H9 (cell line): ENCODE measurements around the gene SAP30L. TPM values are rescaled to one million over a fixed set of nuclear protein-coding genes. Genes with fewer than 3 reads are reported as not detected.

ENCODE experiments used
- DNase-seq: peaks from one replicate; pipeline ENCODE4 v3.0.0-alpha.2; 2017
- H2AFZ ChIP-seq: one replicate; pipeline ENCODE4 v1.6.1; 2013; ENCODE audit warnings: mild to moderate bottlenecking, low read length, control low read depth, moderate library complexity
- H2AK5ac ChIP-seq: 2 replicates; pipeline ENCODE4 v1.6.1; 2013; ENCODE audit warnings: low read length, control low read depth, mixed read lengths; ENCODE audit not compliant: insufficient read length
- H2BK120ac ChIP-seq: one replicate; pipeline ENCODE4 v1.6.1; 2013; ENCODE audit warnings: low read depth, mild to moderate bottlenecking, low read length, control low read depth, inconsistent platforms; ENCODE audit not compliant: poor library complexity, severe bottlenecking
- H2BK12ac ChIP-seq: 2 replicates; pipeline ENCODE4 v1.6.1; 2013; ENCODE audit warnings: low read length, control low read depth, mixed read lengths, low read depth; ENCODE audit not compliant: insufficient read length
- H2BK15ac ChIP-seq: 2 replicates; pipeline ENCODE4 v1.6.1; 2013; ENCODE audit warnings: low read depth, low read length, control low read depth
- H2BK20ac ChIP-seq: one replicate; pipeline ENCODE4 v1.6.1; 2013; ENCODE audit warnings: low read depth, mild to moderate bottlenecking, low read length, control low read depth, inconsistent platforms; ENCODE audit not compliant: poor library complexity, severe bottlenecking
- H2BK5ac ChIP-seq: 2 replicates; pipeline ENCODE4 v1.6.1; 2013; ENCODE audit warnings: low read length, control low read depth, mixed read lengths; ENCODE audit not compliant: insufficient read length
- H3K14ac ChIP-seq: 2 replicates; pipeline ENCODE4 v1.6.1; 2013; ENCODE audit warnings: low read length, control low read depth; ENCODE audit not compliant: insufficient read depth
- H3K18ac ChIP-seq: 2 replicates; pipeline ENCODE4 v1.6.1; 2013; ENCODE audit warnings: low read depth, mild to moderate bottlenecking, mixed read lengths, low read length, control low read depth; ENCODE audit not compliant: insufficient read length
- H3K23ac ChIP-seq: 2 replicates; pipeline ENCODE4 v1.6.1; 2013; ENCODE audit warnings: low read length, control low read depth, mixed read lengths, low read depth; ENCODE audit not compliant: insufficient read length
- H3K23me2 ChIP-seq: 2 replicates; pipeline ENCODE4 v1.6.1; 2013; ENCODE audit warnings: low read depth, mild to moderate bottlenecking, mixed read lengths, low read length, control low read depth; ENCODE audit not compliant: insufficient read length, poor library complexity, severe bottlenecking
- H3K27ac ChIP-seq: 2 replicates; pipeline ENCODE4 v1.5.1; 2013; ENCODE audit warnings: low read length, control low read depth, mixed read lengths, low read depth; ENCODE audit not compliant: insufficient read length
- H3K27me3 ChIP-seq: 2 replicates; pipeline ENCODE4 v1.6.1; 2013; ENCODE audit warnings: low read length, control low read depth, inconsistent platforms; ENCODE audit not compliant: insufficient read depth
- H3K4ac ChIP-seq: 2 replicates; pipeline ENCODE4 v1.6.1; 2013; ENCODE audit warnings: low read depth, mild to moderate bottlenecking, control low read depth, inconsistent platforms, low read length, moderate library complexity
- H3K4me1 ChIP-seq: 2 replicates; pipeline ENCODE4 v1.6.1; 2013; ENCODE audit warnings: low read length, control low read depth, inconsistent platforms; ENCODE audit not compliant: insufficient read depth
- H3K4me2 ChIP-seq: 2 replicates; pipeline ENCODE4 v1.6.1; 2013; ENCODE audit warnings: low read length, control low read depth, mixed read lengths; ENCODE audit not compliant: insufficient read length, insufficient read depth
- H3K56ac ChIP-seq: 2 replicates; pipeline ENCODE4 v1.6.1; 2013; ENCODE audit warnings: low read depth, mild to moderate bottlenecking, mixed read lengths, low read length, control low read depth; ENCODE audit not compliant: insufficient read length
- H3K79me1 ChIP-seq: 2 replicates; pipeline ENCODE4 v1.6.1; 2013; ENCODE audit warnings: low read depth, mild to moderate bottlenecking, moderate library complexity, low read length, control low read depth, inconsistent platforms; ENCODE audit not compliant: insufficient read depth, poor library complexity, severe bottlenecking
- H3K79me2 ChIP-seq: 2 replicates; pipeline ENCODE4 v1.6.1; 2013; ENCODE audit warnings: low read length, control low read depth, inconsistent platforms; ENCODE audit not compliant: insufficient read depth
- H3K9ac ChIP-seq: 2 replicates; pipeline ENCODE4 v1.6.1; 2013; ENCODE audit warnings: low read length, control low read depth, mixed read lengths; ENCODE audit not compliant: insufficient read length; ENCODE audit errors: extremely low read depth
- H3K9me3 ChIP-seq: one replicate; pipeline ENCODE4 v1.6.1; 2013; ENCODE audit warnings: low read depth, low read length, inconsistent platforms; ENCODE audit not compliant: control insufficient read depth
- H3T11ph ChIP-seq: one replicate; pipeline ENCODE4 v1.6.1; 2013; ENCODE audit warnings: mild to moderate bottlenecking, low read length, control low read depth, inconsistent platforms
- H4K20me1 ChIP-seq: one replicate; pipeline ENCODE4 v1.6.1; 2013; ENCODE audit not compliant: control insufficient read depth, insufficient read length, insufficient read depth
- H4K5ac ChIP-seq: 2 replicates; pipeline ENCODE4 v1.6.1; 2013; ENCODE audit warnings: low read depth, mild to moderate bottlenecking, mixed read lengths, low read length, control low read depth; ENCODE audit not compliant: insufficient read length
- H4K8ac ChIP-seq: replicated peaks from 2 replicates; pipeline ENCODE4 v1.6.1; 2013; ENCODE audit warnings: low read length, control low read depth, mixed read lengths, low read depth; ENCODE audit not compliant: insufficient read length
- H4K91ac ChIP-seq: 2 replicates; pipeline ENCODE4 v1.6.1; 2013; ENCODE audit warnings: low read depth, mild to moderate bottlenecking, moderate library complexity, mixed read lengths, low read length, control low read depth; ENCODE audit not compliant: insufficient read length
- H3K27ac Mint-ChIP-seq, 3 experiments: 2 replicates in 2 of 3; 3 replicates in 1 of 3; pipeline ENCODE4 v1.8.0; 2020 to 2021; ENCODE audit warnings: mixed read lengths in 3 of 3, mild to moderate bottlenecking in 1 of 3, moderate library complexity in 1 of 3
- H3K27me3 Mint-ChIP-seq: 2 replicates; pipeline ENCODE4 v1.8.0; 2021; ENCODE audit warnings: low read depth, mild to moderate bottlenecking, moderate library complexity, mixed read lengths
- H3K36me3 Mint-ChIP-seq, 3 experiments: 2 replicates in 2 of 3; 3 replicates in 1 of 3; pipeline ENCODE4 v1.8.0; 2020 to 2021; ENCODE audit warnings: low read depth in 3 of 3, mixed read lengths in 3 of 3; ENCODE audit not compliant: insufficient read depth in 1 of 3
- H3K4me1 Mint-ChIP-seq, 2 experiments: 2 replicates each; pipeline ENCODE4 v1.8.0; 2020; ENCODE audit warnings: mixed read lengths in 2 of 2
- H3K4me3 Mint-ChIP-seq, 2 experiments: 2 replicates in 1 of 2; 3 replicates in 1 of 2; pipeline ENCODE4 v1.8.0; 2020 to 2021; ENCODE audit warnings: mild to moderate bottlenecking in 2 of 2, mixed read lengths in 2 of 2, moderate library complexity in 1 of 2
- H3K9me3 Mint-ChIP-seq, 2 experiments: 2 replicates in 1 of 2; 3 replicates in 1 of 2; pipeline ENCODE4 v1.8.0; 2020; ENCODE audit warnings: mild to moderate bottlenecking in 2 of 2, mixed read lengths in 2 of 2, moderate library complexity in 1 of 2
- CTCF ChIP-seq: fragments of 200-600 bp; sonication (generic); conservative IDR thresholded peaks from 3 replicates; pipeline ENCODE4 v1.8.0; 2021; ENCODE audit warnings: antibody characterized with exemption, mild to moderate bottlenecking
- WGBS: extraction: QIAGEN DNeasy Blood & Tissue Kit; methylation state at CpG from one replicate; pipeline ENCODE4 v1.1.7; 2013; ENCODE audit warnings: missing lambda C conversion rate, low lambda C conversion rate, mixed read lengths; ENCODE audit not compliant: insufficient read length; ENCODE audit errors: extremely low coverage; 5-methylcytosine and 5-hydroxymethylcytosine counted together
- total RNA-seq: library from RNA; stranded (reverse); gene quantifications from 2 replicates; pipeline ENCODE4 v1.2.1, GENCODE V29; 2021

SAP30L gene
- total RNA-seq, 1 experiment from 2014 or later, result 25.0 TPM

- H2BK20ac ChIP-seq, result no peak overlapping the region
- no peaks in the 10 kb centered on the region for H3K79me2 ChIP-seq
- no peak overlapping the region for H3K4me3 Mint-ChIP-seq
- H4K8ac ChIP-seq, result no peak overlapping the region
- no peak overlapping the region for H2BK5ac ChIP-seq
- no peaks in the 10 kb centered on the region for H3K23me2 ChIP-seq
- WGBS, result no CpG with 5 or more reads among the region's 2 CpGs
- H4K20me1 ChIP-seq, result peaks cover 2% of the 10 kb centered on the region
- H3K14ac ChIP-seq, result no peak overlapping the region
- H3K4me1 Mint-ChIP-seq, result peaks cover 34 to 44% of the 10 kb centered on the region in 2 experiments
- H3K9ac ChIP-seq, result no peak overlapping the region
- no peaks in the 10 kb centered on the region; the same call in none of the 2 replicates for H3K4me1 ChIP-seq
- H2BK15ac ChIP-seq, result no peak overlapping the region
- no peak overlapping the region for H4K5ac ChIP-seq
- H2AFZ ChIP-seq, result no peak overlapping the region
- H3K56ac ChIP-seq, result no peak overlapping the region
- no peak overlapping the region for H2BK120ac ChIP-seq
- no peak overlapping the region for H2BK12ac ChIP-seq
- H3K23ac ChIP-seq, result no peak overlapping the region
- no peak overlapping the region for H3K27ac Mint-ChIP-seq
- no peaks in the 10 kb centered on the region for H3K79me1 ChIP-seq
- H3K27me3 Mint-ChIP-seq, result peaks cover 95% of the 10 kb centered on the region
- H3K27me3 ChIP-seq, result peaks cover 52% of the 10 kb centered on the region
- no peak overlapping the region for H3K27ac ChIP-seq
- H2AK5ac ChIP-seq, result no peak overlapping the region
- DNase-seq, result peak; percentile 3
- H3K36me3 Mint-ChIP-seq, result no peaks in the 10 kb centered on the region; a peak in 1 of 7 replicates
- H4K91ac ChIP-seq, result no peak overlapping the region
- H3K4me2 ChIP-seq, result no peak overlapping the region
- H3K9me3 ChIP-seq, result no peaks in the 10 kb centered on the region
- TF ChIP-seq CTCF, result no peak
- no peak overlapping the region for H3T11ph ChIP-seq
- H3K9me3 Mint-ChIP-seq, result peaks cover 0 to 2% of the 10 kb centered on the region in 2 experiments; a peak in 2 of 5 replicates
- H3K18ac ChIP-seq, result no peak overlapping the region
- H3K4ac ChIP-seq, result no peak overlapping the region
These were observed 41.7 kb downstream of the SAP30L start for GRCh38 chr5:154487541-154487940.
